ENCODE data around the gene MYOM1.

DNA sequence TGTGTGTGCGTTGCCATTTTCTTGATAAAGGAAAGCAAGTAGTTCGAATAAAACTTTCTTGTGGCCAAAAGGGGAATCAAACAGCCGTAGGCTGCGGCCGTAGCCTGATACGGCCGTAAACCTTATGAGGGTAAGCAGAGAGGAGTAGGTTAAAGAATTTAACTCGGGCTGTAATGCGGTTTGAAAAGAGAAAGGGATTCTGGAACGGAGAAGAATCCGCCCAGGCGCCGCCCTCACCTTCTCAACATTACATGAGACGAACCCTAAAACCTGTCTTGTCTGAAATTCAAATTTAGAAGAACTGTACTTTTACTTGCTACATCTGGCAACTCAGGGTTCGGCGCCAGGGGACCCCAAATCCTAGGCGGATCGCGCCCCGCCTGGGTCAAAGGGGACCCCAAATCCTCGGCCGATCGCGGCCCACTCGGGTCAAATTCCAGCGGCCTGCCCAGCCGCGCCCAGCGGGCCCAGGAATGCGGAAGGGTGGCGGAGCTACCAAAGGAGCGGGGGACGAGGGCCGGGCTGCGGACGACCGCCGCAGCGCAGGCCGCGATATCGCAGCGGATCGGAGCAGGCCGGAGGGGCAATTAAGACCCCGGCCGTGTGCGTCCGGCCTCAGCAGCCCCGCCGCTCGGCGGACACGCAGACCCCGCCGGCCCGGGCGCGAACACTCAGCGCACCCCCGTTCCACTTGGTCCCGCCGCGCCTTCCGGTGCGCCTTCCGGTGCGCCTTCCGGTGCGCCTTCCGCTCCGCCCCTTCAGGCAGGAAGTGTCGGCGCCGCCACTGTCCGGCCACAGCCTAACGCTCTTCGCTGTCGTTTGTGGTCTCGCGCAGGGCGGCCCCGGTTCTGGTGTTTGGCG, 41.8 kb upstream of the MYOM1 start, which contains the start of gene MYL12B:
- TF ChIP-seq POLR2AphosphoS5 (IDR thresholded peaks at IDR 0.05; ENCODE audit: borderline replicate concordance, low read depth, low read length) (peak; percentile 73), EZH2 (IDR thresholded peaks at IDR 0.05) (no peak)

Measured in SK-N-MC (cell line).